GM23338 (cell line): ENCODE measurements around the gene OPN3. TPM values are rescaled to one million over a fixed set of nuclear protein-coding genes. Genes with fewer than 3 reads are reported as not detected.

Experiments
- ATAC-seq: fragments of 200-7000 bp; cut with Tn5 transposase; 3 replicates; pipeline ENCODE4 v1.9.1; 2020
- DNase-seq: peaks from one replicate; pipeline ENCODE4 v3.0.0-alpha.2; 2015; ENCODE audit warnings: low spot score
- H2AFZ ChIP-seq: fragments of 200-600 bp; sonication (generic); 2 replicates; pipeline ENCODE4 v1.8.0; 2016; ENCODE audit warnings: antibody characterized with exemption, mild to moderate bottlenecking, moderate library complexity
- H3F3A ChIP-seq: fragments of 200-600 bp; sonication (generic); replicated peaks from 2 replicates; pipeline ENCODE4 v1.8.0; 2017; ENCODE audit warnings: antibody characterized with exemption, mixed run types, low read depth
- H3K27ac ChIP-seq: fragments of 200-600 bp; sonication (generic); 2 replicates; pipeline ENCODE4 v1.6.1; 2016; ENCODE audit warnings: low read depth
- H3K27me3 ChIP-seq: fragments of 200-600 bp; sonication (generic); 2 replicates; pipeline ENCODE4 v1.8.0; 2016; ENCODE audit warnings: mild to moderate bottlenecking, mixed run types, moderate library complexity; ENCODE audit not compliant: insufficient read depth
- H3K36me3 ChIP-seq: fragments of 200-600 bp; sonication (generic); 2 replicates; pipeline ENCODE4 v1.8.0; 2016; ENCODE audit warnings: mild to moderate bottlenecking; ENCODE audit not compliant: insufficient read depth
- H3K4me1 ChIP-seq: fragments of 200-600 bp; sonication (generic); 2 replicates; pipeline ENCODE4 v1.8.0; 2016; ENCODE audit warnings: mild to moderate bottlenecking, moderate library complexity; ENCODE audit not compliant: insufficient read depth
- H3K4me2 ChIP-seq: fragments of 200-600 bp; sonication (generic); 2 replicates; pipeline ENCODE4 v1.7.1; 2017; ENCODE audit warnings: mixed run types
- H3K4me3 ChIP-seq: fragments of 200-600 bp; sonication (generic); 2 replicates; pipeline ENCODE4 v1.6.1; 2016; ENCODE audit warnings: mixed run types
- H3K79me2 ChIP-seq: fragments of 200-600 bp; sonication (generic); replicated peaks from 2 replicates; pipeline ENCODE4 v1.8.0; 2017; ENCODE audit warnings: mild to moderate bottlenecking; ENCODE audit not compliant: insufficient read depth
- H3K9me2 ChIP-seq: fragments of 200-600 bp; sonication (generic); 2 replicates; pipeline ENCODE4 v1.8.0; 2017; ENCODE audit not compliant: insufficient read depth
- H4K20me1 ChIP-seq: fragments of 200-600 bp; sonication (generic); replicated peaks from 2 replicates; pipeline ENCODE4 v1.8.0; 2017; ENCODE audit warnings: mild to moderate bottlenecking; ENCODE audit not compliant: insufficient read depth
- H3K27ac Mint-ChIP-seq: 2 replicates; pipeline ENCODE4 v1.8.0; 2020; ENCODE audit warnings: inconsistent platforms, mild to moderate bottlenecking, moderate library complexity, mixed read lengths
- H3K27me3 Mint-ChIP-seq: 3 replicates; pipeline ENCODE4 v1.8.0; 2022; ENCODE audit warnings: low read depth, mild to moderate bottlenecking, moderate library complexity, mixed read lengths, inconsistent platforms; ENCODE audit not compliant: insufficient read depth, poor library complexity
- H3K36me3 Mint-ChIP-seq: 3 replicates; pipeline ENCODE4 v1.8.0; 2021; ENCODE audit warnings: low read depth, mild to moderate bottlenecking, inconsistent platforms, moderate library complexity, mixed read lengths
- H3K4me1 Mint-ChIP-seq: 3 replicates; pipeline ENCODE4 v1.8.0; 2020; ENCODE audit warnings: mild to moderate bottlenecking, inconsistent platforms, mixed read lengths
- H3K4me3 Mint-ChIP-seq: 3 replicates; pipeline ENCODE4 v1.8.0; 2021; ENCODE audit warnings: moderate library complexity, mild to moderate bottlenecking, inconsistent platforms, mixed read lengths
- H3K9me3 Mint-ChIP-seq: 3 replicates; pipeline ENCODE4 v1.8.0; 2020; ENCODE audit warnings: moderate library complexity, mild to moderate bottlenecking, inconsistent platforms, mixed read lengths
- CREB1 ChIP-seq: fragments of 250-450 bp; sonication (Bioruptor Pico); IDR thresholded peaks from 2 replicates; pipeline ENCODE4 v1.5.0; 2020; ENCODE audit warnings: low read depth, mild to moderate bottlenecking, moderate library complexity
- EZH2 ChIP-seq: fragments of 200-600 bp; sonication (generic); IDR thresholded peaks from one replicate; pipeline ENCODE4 v1.8.0; 2017; ENCODE audit warnings: antibody characterized with exemption, mild to moderate bottlenecking, low read depth; ENCODE audit not compliant: unreplicated experiment
- EZH2phosphoT487 ChIP-seq: fragments of 200-600 bp; sonication (generic); IDR thresholded peaks from one replicate; pipeline ENCODE4 v1.8.1; 2018; ENCODE audit warnings: antibody characterized with exemption; ENCODE audit not compliant: unreplicated experiment
- JUNB ChIP-seq: IDR thresholded peaks from one replicate; pipeline ENCODE4 v1.6.1; 2016; ENCODE audit warnings: antibody characterized with exemption; ENCODE audit not compliant: unreplicated experiment
- NANOG ChIP-seq: IDR thresholded peaks from 2 replicates; pipeline ENCODE4 v1.6.1; 2016; ENCODE audit warnings: antibody characterized with exemption, borderline replicate concordance
- POLR2AphosphoS5 ChIP-seq: IDR thresholded peaks from 2 replicates; pipeline ENCODE4 v1.6.1; 2016; ENCODE audit warnings: antibody characterized with exemption, low read depth
- STAT1 ChIP-seq: IDR thresholded peaks from one replicate; pipeline ENCODE4 v1.6.1; 2016; ENCODE audit warnings: antibody characterized with exemption; ENCODE audit not compliant: unreplicated experiment
- ZNF114 ChIP-seq: fragments of 250-450 bp; sonication (Bioruptor Pico); IDR thresholded peaks from 2 replicates; pipeline ENCODE4 v1.5.0; 2020; ENCODE audit warnings: mild to moderate bottlenecking, moderate library complexity
- polyA plus RNA-seq: library from polyadenylated mRNA; unstranded; fragments of >200 nt; fragmentation: Nextera tagmentation; extraction: Ambion mirVana; gene quantifications from 2 replicates; pipeline ENCODE4 v1.2.1, GENCODE V29; 2016
- total RNA-seq: library from RNA; depleted of rRNA; stranded (reverse); fragments of >200 nt; shearing (Covaris generic); gene quantifications from 2 replicates; pipeline ENCODE4 v1.2.3, GENCODE V29; 2014
- TF ChIP-seq, protein P1 (sequence below): fragments of 250-450 bp; sonication (Bioruptor Pico); IDR thresholded peaks from 2 replicates; pipeline ENCODE4 v1.5.0; 2020; ENCODE audit warnings: mild to moderate bottlenecking, moderate library complexity
- TF ChIP-seq, protein P2 (sequence below), 2 experiments: fragments of 200-600 bp in 1 of 2; sonication (generic) in 1 of 2; conservative IDR thresholded peaks; 2 replicates each; pipeline versions ENCODE4 v1.5.1 to v1.6.1; 2016 to 2017; ENCODE audit warnings: antibody characterized with exemption in 2 of 2, low read depth in 2 of 2, mild to moderate bottlenecking in 2 of 2, moderate library complexity in 1 of 2
- TF ChIP-seq, protein P3 (sequence below): IDR thresholded peaks from one replicate; pipeline ENCODE4 v1.6.1; 2018; ENCODE audit warnings: antibody characterized with exemption; ENCODE audit not compliant: unreplicated experiment

OPN3 gene
- total and polyA plus RNA-seq, 2 experiments from 2014 or later = 23.7 to 46.8 TPM

DNA sequence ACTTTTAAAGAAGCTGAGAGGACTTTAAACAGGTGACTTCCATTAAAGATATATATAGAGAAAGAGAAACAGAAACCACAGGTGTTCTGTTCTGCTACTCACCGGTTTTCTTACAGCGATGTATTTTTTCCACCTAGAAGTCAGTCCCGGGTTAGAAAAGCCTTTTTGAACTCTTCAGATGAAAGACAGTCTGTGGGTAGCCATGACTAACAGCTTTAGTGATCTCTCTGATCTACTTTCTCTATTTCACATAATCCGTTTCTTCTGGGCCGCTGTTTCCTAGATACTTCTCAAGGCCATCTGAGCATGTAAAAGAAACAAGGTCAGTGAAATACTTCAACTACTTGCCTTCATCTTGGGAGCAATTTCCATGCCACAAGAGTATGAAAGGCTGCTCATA is 37.0 kb upstream of the OPN3 start:
- H3K27ac ChIP-seq = no peak overlapping the region
- H3K9me2 ChIP-seq = no peaks in the 10 kb centered on the region; the same call in 1 of the 2 replicates
- no peaks in the 10 kb centered on the region for H3K27me3 ChIP-seq
- no peaks in the 10 kb centered on the region for H4K20me1 ChIP-seq
- ATAC-seq (no peak), DNase-seq (no peak)
- H3F3A ChIP-seq = no peaks in the 10 kb centered on the region
- H3K4me2 ChIP-seq = no peak overlapping the region
- Mint-ChIP-seq H3K27ac (no peak overlapping the region), H3K36me3 (no peaks in the 10 kb centered on the region), H3K27me3 (no peaks in the 10 kb centered on the region), H3K4me1 (no peaks in the 10 kb centered on the region), H3K4me3 (no peak overlapping the region), H3K9me3 (no peaks in the 10 kb centered on the region)
- no peak overlapping the region for H3K4me3 ChIP-seq
- TF ChIP-seq, protein P1, sequence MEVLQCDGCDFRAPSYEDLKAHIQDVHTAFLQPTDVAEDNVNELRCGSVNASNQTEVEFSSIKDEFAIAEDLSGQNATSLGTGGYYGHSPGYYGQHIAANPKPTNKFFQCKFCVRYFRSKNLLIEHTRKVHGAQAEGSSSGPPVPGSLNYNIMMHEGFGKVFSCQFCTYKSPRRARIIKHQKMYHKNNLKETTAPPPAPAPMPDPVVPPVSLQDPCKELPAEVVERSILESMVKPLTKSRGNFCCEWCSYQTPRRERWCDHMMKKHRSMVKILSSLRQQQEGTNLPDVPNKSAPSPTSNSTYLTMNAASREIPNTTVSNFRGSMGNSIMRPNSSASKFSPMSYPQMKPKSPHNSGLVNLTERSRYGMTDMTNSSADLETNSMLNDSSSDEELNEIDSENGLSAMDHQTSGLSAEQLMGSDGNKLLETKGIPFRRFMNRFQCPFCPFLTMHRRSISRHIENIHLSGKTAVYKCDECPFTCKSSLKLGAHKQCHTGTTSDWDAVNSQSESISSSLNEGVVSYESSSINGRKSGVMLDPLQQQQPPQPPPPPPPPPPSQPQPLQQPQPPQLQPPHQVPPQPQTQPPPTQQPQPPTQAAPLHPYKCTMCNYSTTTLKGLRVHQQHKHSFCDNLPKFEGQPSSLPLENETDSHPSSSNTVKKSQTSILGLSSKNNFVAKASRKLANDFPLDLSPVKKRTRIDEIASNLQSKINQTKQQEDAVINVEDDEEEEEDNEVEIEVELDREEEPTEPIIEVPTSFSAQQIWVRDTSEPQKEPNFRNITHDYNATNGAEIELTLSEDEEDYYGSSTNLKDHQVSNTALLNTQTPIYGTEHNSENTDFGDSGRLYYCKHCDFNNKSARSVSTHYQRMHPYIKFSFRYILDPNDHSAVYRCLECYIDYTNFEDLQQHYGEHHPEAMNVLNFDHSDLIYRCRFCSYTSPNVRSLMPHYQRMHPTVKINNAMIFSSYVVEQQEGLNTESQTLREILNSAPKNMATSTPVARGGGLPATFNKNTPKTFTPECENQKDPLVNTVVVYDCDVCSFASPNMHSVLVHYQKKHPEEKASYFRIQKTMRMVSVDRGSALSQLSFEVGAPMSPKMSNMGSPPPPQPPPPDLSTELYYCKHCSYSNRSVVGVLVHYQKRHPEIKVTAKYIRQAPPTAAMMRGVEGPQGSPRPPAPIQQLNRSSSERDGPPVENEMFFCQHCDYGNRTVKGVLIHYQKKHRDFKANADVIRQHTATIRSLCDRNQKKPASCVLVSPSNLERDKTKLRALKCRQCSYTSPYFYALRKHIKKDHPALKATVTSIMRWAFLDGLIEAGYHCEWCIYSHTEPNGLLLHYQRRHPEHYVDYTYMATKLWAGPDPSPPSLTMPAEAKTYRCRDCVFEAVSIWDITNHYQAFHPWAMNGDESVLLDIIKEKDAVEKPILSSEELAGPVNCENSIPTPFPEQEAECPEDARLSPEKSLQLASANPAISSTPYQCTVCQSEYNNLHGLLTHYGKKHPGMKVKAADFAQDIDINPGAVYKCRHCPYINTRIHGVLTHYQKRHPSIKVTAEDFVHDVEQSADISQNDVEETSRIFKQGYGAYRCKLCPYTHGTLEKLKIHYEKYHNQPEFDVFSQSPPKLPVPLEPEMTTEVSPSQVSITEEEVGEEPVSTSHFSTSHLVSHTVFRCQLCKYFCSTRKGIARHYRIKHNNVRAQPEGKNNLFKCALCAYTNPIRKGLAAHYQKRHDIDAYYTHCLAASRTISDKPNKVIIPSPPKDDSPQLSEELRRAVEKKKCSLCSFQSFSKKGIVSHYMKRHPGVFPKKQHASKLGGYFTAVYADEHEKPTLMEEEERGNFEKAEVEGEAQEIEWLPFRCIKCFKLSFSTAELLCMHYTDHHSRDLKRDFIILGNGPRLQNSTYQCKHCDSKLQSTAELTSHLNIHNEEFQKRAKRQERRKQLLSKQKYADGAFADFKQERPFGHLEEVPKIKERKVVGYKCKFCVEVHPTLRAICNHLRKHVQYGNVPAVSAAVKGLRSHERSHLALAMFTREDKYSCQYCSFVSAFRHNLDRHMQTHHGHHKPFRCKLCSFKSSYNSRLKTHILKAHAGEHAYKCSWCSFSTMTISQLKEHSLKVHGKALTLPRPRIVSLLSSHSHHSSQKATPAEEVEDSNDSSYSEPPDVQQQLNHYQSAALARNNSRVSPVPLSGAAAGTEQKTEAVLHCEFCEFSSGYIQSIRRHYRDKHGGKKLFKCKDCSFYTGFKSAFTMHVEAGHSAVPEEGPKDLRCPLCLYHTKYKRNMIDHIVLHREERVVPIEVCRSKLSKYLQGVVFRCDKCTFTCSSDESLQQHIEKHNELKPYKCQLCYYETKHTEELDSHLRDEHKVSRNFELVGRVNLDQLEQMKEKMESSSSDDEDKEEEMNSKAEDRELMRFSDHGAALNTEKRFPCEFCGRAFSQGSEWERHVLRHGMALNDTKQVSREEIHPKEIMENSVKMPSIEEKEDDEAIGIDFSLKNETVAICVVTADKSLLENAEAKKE (CRISPR knock-in tag) = no peak
- TF ChIP-seq STAT1 = no peak
- TF ChIP-seq, protein P2, sequence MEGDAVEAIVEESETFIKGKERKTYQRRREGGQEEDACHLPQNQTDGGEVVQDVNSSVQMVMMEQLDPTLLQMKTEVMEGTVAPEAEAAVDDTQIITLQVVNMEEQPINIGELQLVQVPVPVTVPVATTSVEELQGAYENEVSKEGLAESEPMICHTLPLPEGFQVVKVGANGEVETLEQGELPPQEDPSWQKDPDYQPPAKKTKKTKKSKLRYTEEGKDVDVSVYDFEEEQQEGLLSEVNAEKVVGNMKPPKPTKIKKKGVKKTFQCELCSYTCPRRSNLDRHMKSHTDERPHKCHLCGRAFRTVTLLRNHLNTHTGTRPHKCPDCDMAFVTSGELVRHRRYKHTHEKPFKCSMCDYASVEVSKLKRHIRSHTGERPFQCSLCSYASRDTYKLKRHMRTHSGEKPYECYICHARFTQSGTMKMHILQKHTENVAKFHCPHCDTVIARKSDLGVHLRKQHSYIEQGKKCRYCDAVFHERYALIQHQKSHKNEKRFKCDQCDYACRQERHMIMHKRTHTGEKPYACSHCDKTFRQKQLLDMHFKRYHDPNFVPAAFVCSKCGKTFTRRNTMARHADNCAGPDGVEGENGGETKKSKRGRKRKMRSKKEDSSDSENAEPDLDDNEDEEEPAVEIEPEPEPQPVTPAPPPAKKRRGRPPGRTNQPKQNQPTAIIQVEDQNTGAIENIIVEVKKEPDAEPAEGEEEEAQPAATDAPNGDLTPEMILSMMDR (conservative IDR thresholded peaks at IDR 0.05; ENCODE audit: low read depth in 2 of 2) = no peak
- TF ChIP-seq CREB1 (CRISPR knock-in tag) = no peak
- no peak for TF ChIP-seq EZH2
- no peak for TF ChIP-seq POLR2AphosphoS5
- TF ChIP-seq EZH2phosphoT487 = no peak
- no peak for TF ChIP-seq JUNB
- TF ChIP-seq, protein P3, sequence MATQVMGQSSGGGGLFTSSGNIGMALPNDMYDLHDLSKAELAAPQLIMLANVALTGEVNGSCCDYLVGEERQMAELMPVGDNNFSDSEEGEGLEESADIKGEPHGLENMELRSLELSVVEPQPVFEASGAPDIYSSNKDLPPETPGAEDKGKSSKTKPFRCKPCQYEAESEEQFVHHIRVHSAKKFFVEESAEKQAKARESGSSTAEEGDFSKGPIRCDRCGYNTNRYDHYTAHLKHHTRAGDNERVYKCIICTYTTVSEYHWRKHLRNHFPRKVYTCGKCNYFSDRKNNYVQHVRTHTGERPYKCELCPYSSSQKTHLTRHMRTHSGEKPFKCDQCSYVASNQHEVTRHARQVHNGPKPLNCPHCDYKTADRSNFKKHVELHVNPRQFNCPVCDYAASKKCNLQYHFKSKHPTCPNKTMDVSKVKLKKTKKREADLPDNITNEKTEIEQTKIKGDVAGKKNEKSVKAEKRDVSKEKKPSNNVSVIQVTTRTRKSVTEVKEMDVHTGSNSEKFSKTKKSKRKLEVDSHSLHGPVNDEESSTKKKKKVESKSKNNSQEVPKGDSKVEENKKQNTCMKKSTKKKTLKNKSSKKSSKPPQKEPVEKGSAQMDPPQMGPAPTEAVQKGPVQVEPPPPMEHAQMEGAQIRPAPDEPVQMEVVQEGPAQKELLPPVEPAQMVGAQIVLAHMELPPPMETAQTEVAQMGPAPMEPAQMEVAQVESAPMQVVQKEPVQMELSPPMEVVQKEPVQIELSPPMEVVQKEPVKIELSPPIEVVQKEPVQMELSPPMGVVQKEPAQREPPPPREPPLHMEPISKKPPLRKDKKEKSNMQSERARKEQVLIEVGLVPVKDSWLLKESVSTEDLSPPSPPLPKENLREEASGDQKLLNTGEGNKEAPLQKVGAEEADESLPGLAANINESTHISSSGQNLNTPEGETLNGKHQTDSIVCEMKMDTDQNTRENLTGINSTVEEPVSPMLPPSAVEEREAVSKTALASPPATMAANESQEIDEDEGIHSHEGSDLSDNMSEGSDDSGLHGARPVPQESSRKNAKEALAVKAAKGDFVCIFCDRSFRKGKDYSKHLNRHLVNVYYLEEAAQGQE = no peak
- no peak for TF ChIP-seq ZNF114 (CRISPR knock-in tag)
- TF ChIP-seq NANOG = no peak
- no peak overlapping the region for H2AFZ ChIP-seq
- H3K79me2 ChIP-seq = no peaks in the 10 kb centered on the region
- no peaks in the 10 kb centered on the region for H3K4me1 ChIP-seq
- H3K36me3 ChIP-seq = no peaks in the 10 kb centered on the region
